Measurements from ENCODE around the gene KCNQ5.
"Not testable (repeated sequence)": the region's sequence is repeated elsewhere in the genome, so short reads cannot be mapped to it uniquely, and the experiment has no call there.

Gene KCNQ5

DNA sequence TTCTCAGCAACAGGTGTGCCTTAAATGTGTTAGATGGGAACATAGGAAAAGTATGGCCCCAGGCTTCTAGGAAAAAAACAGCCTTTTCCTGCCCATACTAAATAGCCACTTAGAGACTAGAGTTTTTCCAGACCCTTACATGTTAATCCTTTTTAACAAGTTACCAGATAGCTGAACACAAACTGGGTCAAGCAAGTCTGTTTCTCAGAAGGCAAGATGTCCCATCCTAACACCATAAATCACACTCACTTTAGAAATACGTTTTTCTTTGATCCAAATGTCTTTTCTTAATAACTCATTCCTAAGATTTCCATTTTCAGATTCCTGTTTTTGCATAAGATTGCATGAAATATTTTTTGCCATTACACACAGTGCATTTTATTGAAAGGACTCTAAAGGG is 241.3 kb downstream of the KCNQ5 start:
- H3K4me1 ChIP-seq (ENCODE audit: insufficient read depth, low read length): no peaks in the 10 kb centered on the region
- no peaks in the 10 kb centered on the region for H3K36me3 ChIP-seq (ENCODE audit: insufficient read depth, low read depth, low read length)
- no peak overlapping the region for H3K4me3 ChIP-seq (ENCODE audit: low read length)
- H3K27ac ChIP-seq (ENCODE audit: low read length): no peak overlapping the region
- no peak overlapping the region for H3K9ac ChIP-seq (ENCODE audit: low read depth, low read length)
- no peaks in the 10 kb centered on the region for H3K27me3 ChIP-seq (ENCODE audit: insufficient read depth, low read length)
- H3K9me3 ChIP-seq (ENCODE audit: insufficient read depth, low read depth, low read length): no peaks in the 10 kb centered on the region

DNA sequence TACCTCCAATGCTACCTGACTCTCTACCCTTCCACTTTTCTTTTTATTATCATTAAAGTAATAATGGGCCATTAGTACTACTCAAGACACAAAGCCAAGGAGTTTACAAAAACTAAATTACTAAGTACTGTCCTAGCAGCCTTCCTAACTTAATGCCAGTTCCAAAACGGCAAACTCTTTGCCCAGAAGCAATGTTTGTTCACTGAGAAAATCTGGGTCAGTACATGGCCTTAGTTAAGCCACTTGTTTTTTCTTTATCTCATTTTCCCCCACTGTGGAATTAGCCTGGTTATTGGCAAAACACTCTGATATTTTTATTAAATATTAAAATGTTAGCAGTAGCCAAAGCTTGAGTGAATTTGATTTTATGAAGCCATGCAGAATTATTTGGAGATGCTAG is 242.4 kb downstream of the KCNQ5 start:
- H3K4me1 ChIP-seq (ENCODE audit: insufficient read depth, low read length): 0 out of 2 replicates have a peak, but pooled peaks cover under 1% of the 10 kb centered on the region
- H3K9ac ChIP-seq (ENCODE audit: low read depth, low read length): no peak overlapping the region
- no peak overlapping the region for H3K27ac ChIP-seq (ENCODE audit: low read length)

DNA sequence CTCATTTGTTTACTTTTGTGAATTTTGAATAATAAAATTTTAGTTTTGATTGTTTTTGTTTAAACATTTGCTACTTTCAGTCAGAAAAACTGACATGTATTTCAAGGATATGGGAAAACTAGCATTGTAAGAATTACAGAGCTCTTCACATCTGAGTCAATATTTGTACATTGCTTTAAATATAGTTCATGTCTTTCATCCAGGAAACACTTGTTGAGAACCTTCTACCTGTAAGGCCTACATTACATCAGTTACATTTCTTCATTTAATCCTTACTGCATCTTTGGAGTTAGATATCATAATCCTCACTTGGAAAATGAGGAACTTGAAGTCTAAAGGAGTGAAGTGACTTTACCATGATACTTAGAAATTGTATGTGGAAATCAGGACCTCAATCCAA is 242.9 kb downstream of the KCNQ5 start:
- Histone ChIP-seq H3K27me3 (ENCODE audit: insufficient read depth, low read length) (no peaks in the 10 kb centered on the region), H3K9ac (ENCODE audit: low read depth, low read length) (no peak overlapping the region), H3K4me1 (ENCODE audit: insufficient read depth, low read length) (peaks cover 5% of the 10 kb centered on the region; the same call in 1 of the 2 replicates), H3K4me3 (ENCODE audit: low read length) (no peak overlapping the region), H3K27ac (ENCODE audit: low read length) (no peak overlapping the region), H3K36me3 (ENCODE audit: insufficient read depth, low read depth, low read length) (no peaks in the 10 kb centered on the region), H3K9me3 (ENCODE audit: insufficient read depth, low read depth, low read length) (no peaks in the 10 kb centered on the region)

More for the DNA sequence above, 242.4 kb downstream of the KCNQ5 start:
- no peaks in the 10 kb centered on the region for H3K27me3 ChIP-seq (ENCODE audit: insufficient read depth, low read length)
- no peak overlapping the region for H3K4me3 ChIP-seq (ENCODE audit: low read length)
- H3K9me3 ChIP-seq (ENCODE audit: insufficient read depth, low read depth, low read length): no peaks in the 10 kb centered on the region
- H3K36me3 ChIP-seq (ENCODE audit: insufficient read depth, low read depth, low read length): no peaks in the 10 kb centered on the region

DNA sequence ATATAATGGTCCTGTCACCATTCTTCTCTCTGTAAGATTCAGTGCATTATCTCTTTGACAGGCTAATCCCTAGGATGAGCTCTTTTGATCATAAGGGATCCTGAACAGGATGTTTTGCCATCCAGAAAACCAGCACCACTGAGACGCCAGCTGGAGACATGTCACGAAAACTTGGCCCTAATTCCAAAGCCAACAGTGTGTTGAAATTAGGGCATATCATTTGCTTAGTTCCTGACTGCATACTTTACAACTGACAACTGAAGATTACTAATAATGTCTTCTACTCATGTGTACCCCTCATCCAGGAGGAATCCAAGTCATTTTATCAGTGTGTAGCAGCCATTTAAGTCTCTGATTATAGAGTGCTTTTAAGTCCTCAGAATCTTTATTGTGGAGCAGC is 243.6 kb downstream of the KCNQ5 start:
- Histone ChIP-seq H3K4me3 (ENCODE audit: low read length) (no peak overlapping the region), H3K9me3 (ENCODE audit: insufficient read depth, low read depth, low read length) (no peaks in the 10 kb centered on the region), H3K9ac (ENCODE audit: low read depth, low read length) (no peak overlapping the region), H3K36me3 (ENCODE audit: insufficient read depth, low read depth, low read length) (no peaks in the 10 kb centered on the region), H3K4me1 (ENCODE audit: insufficient read depth, low read length) (peaks cover 5% of the 10 kb centered on the region; the same call in 1 of the 2 replicates), H3K27me3 (ENCODE audit: insufficient read depth, low read length) (no peaks in the 10 kb centered on the region), H3K27ac (ENCODE audit: low read length) (no peak overlapping the region)

DNA sequence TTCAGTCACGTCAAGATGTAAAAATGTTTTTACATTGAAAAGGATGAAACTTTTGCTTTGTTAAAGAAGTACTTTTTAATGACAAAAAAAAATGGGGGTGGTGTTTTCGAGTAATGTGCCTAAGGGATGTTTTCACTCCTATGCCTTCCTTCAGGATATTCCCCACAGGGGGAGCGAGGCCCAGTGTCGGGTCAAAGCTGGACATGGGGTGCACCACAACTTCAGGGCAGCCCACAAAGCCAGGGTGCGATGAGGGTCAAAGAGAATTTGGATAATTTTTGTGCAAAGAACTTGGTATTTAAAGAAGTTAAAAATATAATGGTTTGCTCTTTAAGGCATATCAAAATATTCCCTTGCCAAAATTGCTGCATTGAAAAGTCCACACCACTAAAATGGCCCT is 247.8 kb downstream of the KCNQ5 start:
- Histone ChIP-seq H3K9ac (ENCODE audit: low read depth, low read length) (no peak overlapping the region), H3K4me1 (ENCODE audit: insufficient read depth, low read length) (peaks cover 5% of the 10 kb centered on the region; the same call in 1 of the 2 replicates), H3K36me3 (ENCODE audit: insufficient read depth, low read depth, low read length) (no peaks in the 10 kb centered on the region), H3K27ac (ENCODE audit: low read length) (no peak overlapping the region), H3K9me3 (ENCODE audit: insufficient read depth, low read depth, low read length) (no peaks in the 10 kb centered on the region), H3K27me3 (ENCODE audit: insufficient read depth, low read length) (no peaks in the 10 kb centered on the region), H3K4me3 (ENCODE audit: low read length) (no peak overlapping the region)

DNA sequence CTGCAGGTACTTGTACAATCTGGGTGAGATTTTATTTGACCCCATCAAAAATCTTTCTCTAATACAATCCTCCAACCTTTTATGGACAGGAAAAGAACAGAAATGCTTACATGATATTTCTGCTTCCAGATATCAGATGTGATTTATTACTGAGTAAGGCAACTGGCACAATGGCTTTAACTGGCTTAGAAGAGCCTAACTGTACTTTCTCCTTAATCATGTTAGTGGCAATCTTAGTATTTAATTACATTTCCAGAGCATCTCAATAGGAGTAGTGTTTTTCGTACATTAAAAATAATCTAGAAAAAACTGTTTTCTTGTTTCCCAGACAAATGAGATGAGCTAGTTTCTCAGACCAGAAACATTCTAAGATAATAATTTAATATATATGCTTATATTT is 251.6 kb downstream of the KCNQ5 start:
- no peak overlapping the region for H3K27ac ChIP-seq (ENCODE audit: low read length)
- no peak overlapping the region for H3K4me3 ChIP-seq (ENCODE audit: low read length)
- H3K27me3 ChIP-seq (ENCODE audit: insufficient read depth, low read length): no peaks in the 10 kb centered on the region
- H3K9ac ChIP-seq (ENCODE audit: low read depth, low read length): no peak overlapping the region
- H3K9me3 ChIP-seq (ENCODE audit: insufficient read depth, low read depth, low read length): no peaks in the 10 kb centered on the region
- H3K4me1 ChIP-seq (ENCODE audit: insufficient read depth, low read length): peaks cover 5% of the 10 kb centered on the region; the same call in 1 of the 2 replicates
- H3K36me3 ChIP-seq (ENCODE audit: insufficient read depth, low read depth, low read length): no peaks in the 10 kb centered on the region

DNA sequence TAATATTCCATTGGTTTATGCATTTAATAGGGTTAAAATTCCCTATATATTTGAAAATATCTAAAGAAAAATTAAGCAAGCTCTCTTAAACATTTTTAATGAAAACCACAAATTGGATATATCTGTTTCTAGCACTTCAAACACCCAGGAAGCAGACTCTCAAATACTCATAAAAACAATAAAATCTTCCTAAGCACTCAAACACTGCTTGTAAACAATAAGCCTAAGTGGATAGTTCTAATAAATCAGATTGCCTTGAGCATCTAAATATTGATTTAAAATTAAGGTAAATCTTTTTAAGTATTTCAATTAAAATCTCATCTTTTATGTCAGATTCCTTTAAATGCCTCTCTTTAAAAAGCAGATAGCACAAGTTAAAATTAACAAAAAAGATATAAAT is 254.4 kb downstream of the KCNQ5 start:
- no peak overlapping the region for H3K27ac ChIP-seq (ENCODE audit: low read length)
- H3K36me3 ChIP-seq (ENCODE audit: insufficient read depth, low read depth, low read length): no peaks in the 10 kb centered on the region
- H3K4me3 ChIP-seq (ENCODE audit: low read length): no peak overlapping the region
- H3K9me3 ChIP-seq (ENCODE audit: insufficient read depth, low read depth, low read length): no peaks in the 10 kb centered on the region
- no peaks in the 10 kb centered on the region for H3K4me1 ChIP-seq (ENCODE audit: insufficient read depth, low read length)
- H3K27me3 ChIP-seq (ENCODE audit: insufficient read depth, low read length): no peaks in the 10 kb centered on the region
- no peak overlapping the region for H3K9ac ChIP-seq (ENCODE audit: low read depth, low read length)

DNA sequence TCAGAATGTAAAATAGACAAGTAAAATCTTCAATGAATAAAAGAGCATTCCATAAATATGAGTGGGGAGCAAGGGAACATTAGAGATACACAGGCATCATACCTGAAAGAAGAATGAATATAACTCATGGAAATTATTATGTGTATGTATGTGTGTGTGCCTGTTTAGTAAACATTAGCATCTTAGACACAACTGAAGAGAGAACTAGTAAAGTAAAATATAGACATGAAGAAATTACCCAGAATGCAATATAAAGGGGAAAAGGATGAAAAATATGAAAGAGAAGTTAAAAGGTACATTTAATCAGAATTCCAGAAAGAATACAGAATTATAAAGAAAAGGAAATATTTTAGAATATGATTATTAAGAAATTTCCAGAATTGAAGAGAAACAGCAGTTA is 264.3 kb downstream of the KCNQ5 start:
- H3K36me3 ChIP-seq (ENCODE audit: insufficient read depth, low read depth, low read length): no peaks in the 10 kb centered on the region

DNA sequence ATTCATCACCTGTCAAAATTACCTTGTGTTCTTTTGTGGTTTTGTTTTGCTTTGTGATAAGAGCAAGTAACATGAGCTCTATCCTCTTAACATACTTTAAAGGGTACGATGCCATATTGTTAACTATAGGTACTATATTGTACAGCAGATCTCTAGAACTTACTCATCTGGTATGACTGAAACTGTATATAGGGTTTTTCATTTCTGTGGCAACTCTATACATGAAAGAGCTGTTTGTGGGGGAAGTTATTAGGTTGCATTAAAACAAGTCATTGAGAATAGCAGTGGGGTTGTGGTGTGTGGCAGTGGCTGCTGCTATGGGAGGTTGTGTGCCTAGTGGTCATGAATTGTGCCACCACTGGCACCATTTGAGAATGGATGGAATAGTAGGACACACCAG is 268.4 kb downstream of the KCNQ5 start:
- no peaks in the 10 kb centered on the region for H3K4me1 ChIP-seq (ENCODE audit: insufficient read depth, low read length)
- no peak overlapping the region for H3K27ac ChIP-seq (ENCODE audit: low read length)
- H3K9me3 ChIP-seq (ENCODE audit: insufficient read depth, low read depth, low read length): no peaks in the 10 kb centered on the region
- H3K36me3 ChIP-seq (ENCODE audit: insufficient read depth, low read depth, low read length): no peaks in the 10 kb centered on the region
- H3K4me3 ChIP-seq (ENCODE audit: low read length): no peak overlapping the region
- H3K27me3 ChIP-seq (ENCODE audit: insufficient read depth, low read length): no peaks in the 10 kb centered on the region
- H3K9ac ChIP-seq (ENCODE audit: low read depth, low read length): no peak overlapping the region

More for the DNA sequence above, 264.3 kb downstream of the KCNQ5 start:
- no peaks in the 10 kb centered on the region for H3K4me1 ChIP-seq (ENCODE audit: insufficient read depth, low read length)
- H3K9me3 ChIP-seq (ENCODE audit: insufficient read depth, low read depth, low read length): no peaks in the 10 kb centered on the region
- no peak overlapping the region for H3K9ac ChIP-seq (ENCODE audit: low read depth, low read length)
- H3K27me3 ChIP-seq (ENCODE audit: insufficient read depth, low read length): no peaks in the 10 kb centered on the region
- no peak overlapping the region for H3K4me3 ChIP-seq (ENCODE audit: low read length)
- no peak overlapping the region for H3K27ac ChIP-seq (ENCODE audit: low read length)

DNA sequence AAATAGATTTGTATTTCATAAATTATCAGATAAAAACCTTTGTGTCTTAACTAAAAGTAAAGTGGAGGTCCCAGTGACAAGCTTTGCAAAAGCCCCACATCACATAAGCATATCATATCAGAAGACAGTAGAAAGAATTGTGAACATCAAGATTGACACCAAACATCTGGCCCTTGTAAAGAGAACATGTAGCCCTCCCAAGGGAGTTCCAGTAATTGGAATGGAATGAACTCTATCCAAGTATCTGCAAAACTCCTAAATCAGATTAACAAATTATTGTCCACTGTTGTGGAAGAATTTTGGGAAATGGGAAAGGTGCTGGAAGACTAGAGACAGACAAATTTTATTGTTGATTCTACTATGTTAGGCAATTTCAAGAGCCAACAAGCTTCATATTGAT is 268.8 kb downstream of the KCNQ5 start:
- Histone ChIP-seq H3K4me1 (ENCODE audit: insufficient read depth, low read length) (no peaks in the 10 kb centered on the region), H3K36me3 (ENCODE audit: insufficient read depth, low read depth, low read length) (no peaks in the 10 kb centered on the region), H3K27me3 (ENCODE audit: insufficient read depth, low read length) (no peaks in the 10 kb centered on the region), H3K9ac (ENCODE audit: low read depth, low read length) (no peak overlapping the region), H3K9me3 (ENCODE audit: insufficient read depth, low read depth, low read length) (no peaks in the 10 kb centered on the region), H3K27ac (ENCODE audit: low read length) (no peak overlapping the region), H3K4me3 (ENCODE audit: low read length) (no peak overlapping the region)

DNA sequence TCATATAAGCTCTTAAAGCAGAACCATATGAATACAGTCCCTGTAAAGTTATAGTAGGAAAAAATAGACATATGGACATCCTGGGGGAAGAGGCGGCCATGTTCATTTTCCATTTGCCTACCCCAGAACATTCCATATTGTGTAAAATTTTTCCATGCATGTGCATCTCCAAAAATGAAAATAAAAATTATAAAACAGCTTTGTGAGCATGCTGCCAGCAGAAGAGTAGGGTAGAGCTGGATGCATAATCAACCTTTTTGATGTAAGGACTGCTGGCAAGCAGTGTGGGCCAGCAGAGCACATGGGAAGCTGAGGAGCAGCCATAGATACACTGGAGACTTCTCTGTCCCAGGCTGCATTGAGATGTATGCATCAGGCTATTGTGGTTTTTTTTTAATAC is 271.0 kb downstream of the KCNQ5 start:
- Histone ChIP-seq H3K36me3 (ENCODE audit: insufficient read depth, low read depth, low read length) (no peaks in the 10 kb centered on the region), H3K4me3 (ENCODE audit: low read length) (no peak overlapping the region), H3K4me1 (ENCODE audit: insufficient read depth, low read length) (no peaks in the 10 kb centered on the region), H3K27me3 (ENCODE audit: insufficient read depth, low read length) (no peaks in the 10 kb centered on the region), H3K27ac (ENCODE audit: low read length) (no peak overlapping the region), H3K9ac (ENCODE audit: low read depth, low read length) (no peak overlapping the region), H3K9me3 (ENCODE audit: insufficient read depth, low read depth, low read length) (no peaks in the 10 kb centered on the region)

DNA sequence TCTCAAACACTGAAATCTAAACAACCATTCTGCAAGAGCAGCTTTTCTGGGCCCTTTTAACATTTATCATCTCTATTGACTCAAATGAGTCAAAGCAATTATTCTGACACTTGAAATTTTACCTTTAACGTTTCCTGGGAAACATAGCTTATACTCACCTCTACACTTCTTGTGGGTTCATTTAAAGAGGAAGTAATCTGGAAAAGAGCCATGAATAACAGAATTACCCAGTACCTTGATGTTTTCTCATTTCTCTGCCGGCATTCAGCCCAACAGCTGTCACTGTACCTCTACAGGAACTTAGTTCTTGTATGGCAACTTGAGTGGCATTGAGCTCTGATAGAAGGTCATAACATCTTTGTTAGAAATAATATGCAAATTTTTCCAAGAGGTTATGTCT is 272.2 kb downstream of the KCNQ5 start:
- no peak overlapping the region for H3K27ac ChIP-seq (ENCODE audit: low read length)
- H3K9ac ChIP-seq (ENCODE audit: low read depth, low read length): no peak overlapping the region
- no peaks in the 10 kb centered on the region for H3K36me3 ChIP-seq (ENCODE audit: insufficient read depth, low read depth, low read length)

DNA sequence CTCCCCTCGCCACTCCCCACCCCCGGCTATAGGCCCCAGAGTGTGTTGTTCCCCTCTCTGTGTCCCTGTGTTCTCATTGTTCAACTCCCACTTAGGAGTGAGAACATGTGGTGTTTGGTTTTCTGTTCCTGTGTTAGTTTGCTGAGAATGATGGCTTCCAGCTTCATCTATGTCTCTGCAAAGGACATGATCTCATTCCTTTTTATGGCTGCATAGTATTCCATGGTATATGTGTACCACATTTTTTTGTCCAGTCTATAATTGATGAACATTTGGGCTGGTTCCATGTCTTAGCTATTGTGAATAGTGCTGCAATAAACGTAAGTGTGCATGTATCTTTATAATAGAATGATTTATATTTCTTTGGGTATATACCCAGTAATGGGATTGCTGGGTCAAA is 276.4 kb downstream of the KCNQ5 start:
- not testable (repeated sequence) for H3K4me1 ChIP-seq (ENCODE audit: insufficient read depth, low read length); H3K27ac ChIP-seq (ENCODE audit: low read length); H3K9ac ChIP-seq (ENCODE audit: low read depth, low read length); H3K4me3 ChIP-seq (ENCODE audit: low read length); H3K27me3 ChIP-seq (ENCODE audit: insufficient read depth, low read length); H3K9me3 ChIP-seq (ENCODE audit: insufficient read depth, low read depth, low read length); H3K36me3 ChIP-seq (ENCODE audit: insufficient read depth, low read depth, low read length)

More for the DNA sequence above, 272.2 kb downstream of the KCNQ5 start:
- Histone ChIP-seq H3K4me1 (ENCODE audit: insufficient read depth, low read length) (no peaks in the 10 kb centered on the region), H3K4me3 (ENCODE audit: low read length) (no peak overlapping the region), H3K27me3 (ENCODE audit: insufficient read depth, low read length) (no peaks in the 10 kb centered on the region), H3K9me3 (ENCODE audit: insufficient read depth, low read depth, low read length) (no peaks in the 10 kb centered on the region)

Data from iPS-20b (cell line).